Neuronal stem cell (in vitro differentiated cells): ENCODE results near the gene REV1.
"Not testable (repeated sequence)": the region's sequence is repeated elsewhere in the genome, so short reads cannot be mapped to it uniquely, and the experiment has no call there.

Experiments
- DNase-seq: peaks from one replicate; pipeline ENCODE4 v3.0.0-alpha.2; 2013; ENCODE audit warnings: low spot score
- H2AFZ ChIP-seq: one replicate; pipeline ENCODE4 v1.6.1; 2013; ENCODE audit warnings: mild to moderate bottlenecking, low read length, inconsistent platforms
- H2AK5ac ChIP-seq: 2 replicates; pipeline ENCODE4 v1.6.1; 2013; ENCODE audit warnings: low read depth, mild to moderate bottlenecking, inconsistent platforms, low read length, moderate library complexity, mixed read lengths
- H2BK120ac ChIP-seq: 2 replicates; pipeline ENCODE4 v1.6.1; 2013; ENCODE audit warnings: low read depth, mild to moderate bottlenecking, inconsistent platforms, low read length, moderate library complexity, mixed read lengths
- H2BK12ac ChIP-seq: one replicate; pipeline ENCODE4 v1.6.1; 2013; ENCODE audit warnings: low read length, inconsistent platforms
- H2BK15ac ChIP-seq: 2 replicates; pipeline ENCODE4 v1.6.1; 2013; ENCODE audit warnings: mild to moderate bottlenecking, low read length, inconsistent platforms, mixed read lengths
- H2BK5ac ChIP-seq: one replicate; pipeline ENCODE4 v1.6.1; 2013; ENCODE audit warnings: inconsistent platforms, mild to moderate bottlenecking, low read length, moderate library complexity
- H3K14ac ChIP-seq: one replicate; pipeline ENCODE4 v1.6.1; 2013; ENCODE audit warnings: low read length, inconsistent platforms
- H3K18ac ChIP-seq: 2 replicates; pipeline ENCODE4 v1.6.1; 2013; ENCODE audit warnings: low read length, inconsistent platforms
- H3K23ac ChIP-seq: 2 replicates; pipeline ENCODE4 v1.6.1; 2013; ENCODE audit warnings: low read depth, mild to moderate bottlenecking, mixed read lengths, low read length, inconsistent platforms; ENCODE audit not compliant: poor library complexity
- H3K27ac ChIP-seq: replicated peaks from 3 replicates; pipeline ENCODE4 v1.5.1; 2013; ENCODE audit warnings: low read length, inconsistent platforms
- H3K27me3 ChIP-seq, 3 experiments: 2 replicates each; pipeline ENCODE4 v1.6.1; 2013; ENCODE audit warnings: low read length in 3 of 3, mild to moderate bottlenecking in 2 of 3, inconsistent platforms in 1 of 3, low read depth in 1 of 3, mixed read lengths in 1 of 3, moderate library complexity in 1 of 3; ENCODE audit not compliant: control insufficient read depth in 3 of 3, insufficient read depth in 3 of 3
- H3K36me3 ChIP-seq, 2 donors: replicated peaks in 1 of 2; 2 replicates each; pipeline ENCODE4 v1.6.1; 2013; ENCODE audit warnings: low read length in 2 of 2; ENCODE audit not compliant: control insufficient read depth in 2 of 2, insufficient read depth in 2 of 2
- H3K4ac ChIP-seq: 2 replicates; pipeline ENCODE4 v1.6.1; 2013; ENCODE audit warnings: inconsistent platforms, mild to moderate bottlenecking, low read length, moderate library complexity
- H3K4me1 ChIP-seq, 2 donors: 1 replicate in 1 of 2; 2 replicates in 1 of 2; pipeline ENCODE4 v1.6.1; 2013; ENCODE audit warnings: low read length in 2 of 2, low read depth in 1 of 2; ENCODE audit not compliant: control insufficient read depth in 2 of 2, insufficient read depth in 1 of 2
- H3K4me2 ChIP-seq: one replicate; pipeline ENCODE4 v1.6.1; 2013; ENCODE audit warnings: mild to moderate bottlenecking, low read length, inconsistent platforms; ENCODE audit not compliant: insufficient read depth, poor library complexity, severe bottlenecking
- H3K4me3 ChIP-seq, 2 donors: 2 replicates each; pipeline ENCODE4 v1.5.1; 2013; ENCODE audit warnings: low read length in 2 of 2, mild to moderate bottlenecking in 2 of 2, inconsistent platforms in 1 of 2, moderate library complexity in 1 of 2
- H3K79me1 ChIP-seq: one replicate; pipeline ENCODE4 v1.6.1; 2013; ENCODE audit warnings: low read depth, mild to moderate bottlenecking, inconsistent platforms, low read length, moderate library complexity
- H3K9ac ChIP-seq: one replicate; pipeline ENCODE4 v1.6.1; 2013; ENCODE audit warnings: mild to moderate bottlenecking, low read depth, low read length, inconsistent platforms; ENCODE audit not compliant: poor library complexity
- H3K9me3 ChIP-seq, 2 donors: replicated peaks in 1 of 2; 2 replicates each; pipeline versions ENCODE3 to v1.6.1; 2013; ENCODE audit warnings: low read length in 2 of 2, mild to moderate bottlenecking in 2 of 2, inconsistent platforms in 1 of 2, low read depth in 1 of 2, mixed read lengths in 1 of 2, moderate library complexity in 1 of 2; ENCODE audit not compliant: control insufficient read depth in 2 of 2, insufficient read depth in 1 of 2
- H4K8ac ChIP-seq: one replicate; pipeline ENCODE4 v1.6.1; 2013; ENCODE audit warnings: low read depth, mild to moderate bottlenecking, inconsistent platforms, low read length, moderate library complexity
- H4K91ac ChIP-seq: one replicate; pipeline ENCODE4 v1.6.1; 2013; ENCODE audit warnings: low read length, low read depth, mild to moderate bottlenecking, inconsistent platforms; ENCODE audit not compliant: poor library complexity
- WGBS, 2 donors: extraction: QIAGEN DNeasy Blood & Tissue Kit; methylation state at CpG; one replicate each; pipeline ENCODE4 v1.1.7; 2013; ENCODE audit warnings: missing lambda C conversion rate in 2 of 2, mixed read lengths in 1 of 2; ENCODE audit not compliant: insufficient read length in 2 of 2, insufficient replicate concordance in 1 of 2; ENCODE audit errors: extremely low coverage in 2 of 2; 5-methylcytosine and 5-hydroxymethylcytosine counted together

Gene REV1

DNA sequence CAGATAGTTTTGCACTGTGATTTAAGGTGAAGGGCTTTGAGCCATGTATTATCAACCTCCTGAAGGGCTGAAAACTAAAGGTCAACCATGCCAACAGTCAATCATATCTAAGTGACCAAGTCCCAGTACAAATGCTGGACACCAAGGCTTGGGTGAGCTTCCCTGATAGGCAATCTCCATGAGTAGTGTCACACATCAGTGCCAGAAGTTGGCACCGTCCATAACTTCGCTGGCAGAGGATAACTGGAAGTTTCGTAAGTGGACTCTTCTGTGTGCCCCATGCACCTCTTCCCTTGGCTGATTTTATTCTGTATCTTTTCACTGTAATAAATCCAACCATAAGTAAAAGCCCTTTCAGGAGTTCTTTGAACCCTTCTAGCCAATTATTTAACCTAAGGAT lies 13.2 kb downstream of the REV1 start:
- Histone ChIP-seq H2AK5ac (no peak overlapping the region), H3K18ac (no peak overlapping the region), H4K8ac (no peak overlapping the region), H3K27ac (no peak overlapping the region), H3K79me1 (peaks cover 3% of the 10 kb centered on the region), H3K36me3 (peaks cover 0 to 7% of the 10 kb centered on the region in 2 donors), H3K4me1 (peaks cover 2 to 9% of the 10 kb centered on the region in 2 donors), H2BK15ac (no peak overlapping the region), H2BK12ac (no peak overlapping the region), H3K9me3 (peaks cover 0 to 12% of the 10 kb centered on the region in 2 donors), H3K23ac (no peak overlapping the region), H3K4ac (no peak overlapping the region), H2BK5ac (no peak overlapping the region), H3K4me2 (no peak overlapping the region), H3K9ac (no peak overlapping the region), H3K14ac (no peak overlapping the region), H3K27me3 (no peaks in the 10 kb centered on the region), H2AFZ (no peak overlapping the region), H2BK120ac (no peak overlapping the region), H4K91ac (no peak overlapping the region), H3K4me3 (no peak overlapping the region)
- WGBS, 2 donors, result no CpG with 5 or more reads among the region's 3 CpGs
- DNase-seq, result no peak

DNA sequence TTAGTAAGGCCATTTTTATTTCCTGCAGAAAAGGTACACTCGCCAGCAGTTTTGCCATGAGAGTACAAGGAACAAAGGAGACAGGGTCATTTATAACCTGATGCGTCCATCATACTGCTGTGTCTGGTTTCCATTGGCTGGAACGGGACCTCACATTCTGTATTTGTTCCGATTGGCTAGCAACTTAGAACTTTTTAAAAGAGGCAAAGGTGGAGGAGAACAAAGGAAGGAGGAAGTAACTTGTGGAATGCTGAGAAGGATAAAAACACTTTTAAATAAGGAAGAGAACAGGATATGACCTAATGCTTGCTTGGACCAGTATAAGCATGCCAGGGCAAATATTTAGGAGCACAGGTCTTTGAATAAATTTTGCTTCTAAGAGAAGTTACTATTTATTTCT lies 14.7 kb downstream of the REV1 start:
- H3K27me3 ChIP-seq, H3K27ac ChIP-seq, DNase-seq, H3K9ac ChIP-seq, H2BK15ac ChIP-seq, H4K91ac ChIP-seq, H4K8ac ChIP-seq, H3K4ac ChIP-seq, H3K14ac ChIP-seq, H3K4me1 ChIP-seq, H3K18ac ChIP-seq, H3K79me1 ChIP-seq, H3K4me2 ChIP-seq, H2AFZ ChIP-seq, H3K23ac ChIP-seq, H2BK5ac ChIP-seq, H2AK5ac ChIP-seq, H3K4me3 ChIP-seq, H3K36me3 ChIP-seq, H2BK120ac ChIP-seq, H2BK12ac ChIP-seq: not testable (repeated sequence)
- no CpG with 5 or more reads among the region's 4 CpGs for WGBS, 2 donors
- H3K9me3 ChIP-seq, result peaks cover 0 to 25% of the 10 kb centered on the region in 2 donors

DNA sequence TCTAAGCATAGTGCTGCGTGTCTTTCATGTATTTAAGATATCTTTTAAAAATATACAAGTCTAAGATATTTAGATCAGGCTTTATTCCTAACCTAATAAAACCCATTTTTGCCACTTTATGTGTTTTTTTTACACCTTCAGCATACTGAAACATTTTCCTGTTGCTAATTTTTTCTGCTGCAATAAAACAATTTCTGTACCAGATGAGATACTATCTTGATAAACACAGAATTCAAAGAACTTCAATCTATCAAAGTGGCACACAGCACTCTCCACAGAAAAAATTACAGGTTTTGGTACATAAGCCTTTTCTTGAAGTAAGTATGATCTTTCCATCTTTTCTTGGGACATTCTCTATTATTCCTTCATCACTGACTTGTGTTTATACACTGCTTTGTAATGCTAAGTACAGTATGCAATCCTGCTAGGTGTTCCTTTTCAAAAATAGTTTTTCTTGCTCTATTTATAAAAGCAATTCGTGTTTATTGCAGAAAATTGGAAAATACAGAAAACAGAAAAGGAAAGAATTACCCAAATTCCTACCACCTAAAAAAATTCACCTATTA lies 16.2 kb downstream of the REV1 start:
- no peak overlapping the region for H3K27ac ChIP-seq
- peaks cover 2 to 12% of the 10 kb centered on the region in 2 donors for H3K36me3 ChIP-seq
- no peak overlapping the region for H2AFZ ChIP-seq
- no peak overlapping the region for H3K4ac ChIP-seq
- H3K18ac ChIP-seq, result no peak overlapping the region
- no peak overlapping the region for H4K8ac ChIP-seq
- H2BK5ac ChIP-seq, result no peak overlapping the region
- peaks cover 0 to 34% of the 10 kb centered on the region in 2 donors for H3K9me3 ChIP-seq
- no CpG with 5 or more reads among the region's 2 CpGs for WGBS, 2 donors
- H2AK5ac ChIP-seq, result no peak overlapping the region
- no peak overlapping the region for H3K4me2 ChIP-seq
- H3K79me1 ChIP-seq, result peaks cover 2% of the 10 kb centered on the region
- peaks cover 2 to 9% of the 10 kb centered on the region in 2 donors for H3K4me1 ChIP-seq
- H2BK12ac ChIP-seq, result no peak overlapping the region
- H2BK15ac ChIP-seq, result no peak overlapping the region
- H3K27me3 ChIP-seq, result no peaks in the 10 kb centered on the region
- no peak overlapping the region for H2BK120ac ChIP-seq
- DNase-seq, result no peak
- no peak overlapping the region for H3K9ac ChIP-seq
- no peak overlapping the region for H3K23ac ChIP-seq
- no peak overlapping the region for H3K4me3 ChIP-seq
- H3K14ac ChIP-seq, result no peak overlapping the region
- H4K91ac ChIP-seq, result no peak overlapping the region

DNA sequence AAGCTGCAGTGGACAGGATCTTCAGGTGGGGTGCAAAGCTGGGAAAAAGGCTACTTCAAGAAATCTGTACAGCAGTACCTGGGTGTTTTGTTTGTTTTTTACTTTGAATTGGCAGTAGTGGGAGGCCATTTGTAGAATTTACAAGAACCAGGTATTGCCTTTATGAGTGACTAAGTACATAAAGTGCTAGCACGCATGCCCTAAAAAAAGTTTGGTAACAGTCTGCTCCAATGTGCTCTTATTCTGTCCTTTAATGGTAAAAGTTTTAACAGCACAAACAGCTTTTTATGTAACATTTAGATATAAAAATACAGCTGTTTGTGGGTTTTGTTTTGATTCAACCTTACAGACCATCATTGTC lies 17.2 kb downstream of the REV1 start:
- peaks cover 2% of the 10 kb centered on the region for H3K79me1 ChIP-seq
- H3K9me3 ChIP-seq, result peaks cover 0 to 34% of the 10 kb centered on the region in 2 donors
- H3K27ac ChIP-seq, result no peak overlapping the region
- H3K18ac ChIP-seq, result no peak overlapping the region
- H3K9ac ChIP-seq, result no peak overlapping the region
- H3K14ac ChIP-seq, result no peak overlapping the region
- no peak overlapping the region for H3K23ac ChIP-seq
- DNase-seq, result no peak
- no peaks in the 10 kb centered on the region for H3K27me3 ChIP-seq
- WGBS, 2 donors, result no CpG with 5 or more reads among the region's 1 CpG
- no peak overlapping the region for H2BK12ac ChIP-seq
- no peak overlapping the region for H2AK5ac ChIP-seq
- H3K4me2 ChIP-seq, result no peak overlapping the region
- no peak overlapping the region for H4K91ac ChIP-seq
- H2BK5ac ChIP-seq, result no peak overlapping the region
- no peak overlapping the region for H2AFZ ChIP-seq
- H3K4ac ChIP-seq, result no peak overlapping the region
- no peak overlapping the region for H3K4me3 ChIP-seq
- peaks cover 2 to 12% of the 10 kb centered on the region in 2 donors for H3K36me3 ChIP-seq
- peaks cover 2 to 9% of the 10 kb centered on the region in 2 donors for H3K4me1 ChIP-seq
- H4K8ac ChIP-seq, result no peak overlapping the region
- no peak overlapping the region for H2BK15ac ChIP-seq
- H2BK120ac ChIP-seq, result no peak overlapping the region
